NOMO-1 (cell line): Measurements from ENCODE around the gene PCSK6.
"Not testable (repeated sequence)": the region's sequence is repeated elsewhere in the genome, so short reads cannot be mapped to it uniquely, and the experiment has no call there.

Source experiments
- DNase-seq, 2 experiments: peaks; one replicate each; lab custom pipeline; 2025; ENCODE audit not compliant: unreplicated experiment in 2 of 2; lab: John Stamatoyannopoulos, UW

The PCSK6 gene

DNA sequence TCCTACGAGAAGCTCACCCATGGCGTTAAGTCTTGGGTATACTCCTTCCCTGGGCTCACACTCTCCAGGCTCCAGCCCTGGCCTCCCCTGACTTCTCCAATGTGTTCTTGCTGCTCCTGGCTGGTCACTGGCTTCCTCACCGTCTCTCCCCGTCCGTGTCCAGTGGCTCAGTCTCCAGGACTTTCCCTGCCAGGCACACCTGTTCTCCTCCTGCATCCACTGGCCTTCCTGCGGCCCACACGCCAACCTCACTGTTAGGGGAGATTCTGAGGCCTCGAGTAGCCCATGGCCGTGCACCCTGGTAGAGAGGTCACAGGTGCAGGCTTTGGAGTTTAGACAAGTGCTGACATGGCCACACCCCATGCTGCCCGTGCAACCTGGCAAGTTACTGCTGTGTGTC lies 102.5 kb downstream of the PCSK6 start:
- DNase-seq = no peak

DNA sequence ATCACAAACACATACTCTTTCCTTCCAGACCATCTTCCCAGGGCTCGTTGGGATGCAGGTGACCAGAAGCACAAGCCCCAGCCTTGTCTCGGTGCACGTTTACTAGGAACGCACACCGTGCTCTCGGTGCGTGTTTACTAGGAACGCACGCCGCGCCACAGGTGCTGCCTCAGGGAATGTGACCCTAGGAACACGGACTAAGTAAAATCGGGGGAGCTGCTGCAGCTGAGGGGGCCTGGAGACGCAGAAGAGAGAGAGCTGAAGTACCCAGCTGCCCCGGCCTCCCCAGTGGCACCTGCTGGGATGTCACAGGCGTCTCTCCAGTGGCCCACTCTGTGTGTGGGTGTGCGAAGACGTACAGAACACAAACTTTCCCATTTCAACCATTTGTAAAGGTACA lies 103.5 kb downstream of the PCSK6 start:
- DNase-seq = no peak

DNA sequence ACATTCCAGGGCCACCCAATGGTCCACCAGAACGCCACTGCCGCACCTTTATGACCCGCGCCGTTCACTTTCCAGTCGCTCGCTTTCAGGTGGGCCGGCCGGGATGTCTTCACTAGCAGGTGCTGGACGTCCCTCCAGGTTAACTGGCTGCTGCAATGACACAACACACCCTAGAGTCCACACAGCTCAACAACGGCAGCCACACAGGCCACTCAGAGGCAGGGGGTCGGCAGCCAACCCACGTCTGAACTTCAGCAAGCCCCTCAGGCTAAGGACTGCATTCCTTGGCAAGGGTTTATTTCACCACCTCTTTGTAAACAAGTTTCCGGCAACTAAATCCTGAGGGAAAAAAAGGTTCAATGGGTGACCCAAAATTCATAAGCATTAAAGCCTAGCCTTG lies 105.2 kb downstream of the PCSK6 start:
- no peak for DNase-seq

DNA sequence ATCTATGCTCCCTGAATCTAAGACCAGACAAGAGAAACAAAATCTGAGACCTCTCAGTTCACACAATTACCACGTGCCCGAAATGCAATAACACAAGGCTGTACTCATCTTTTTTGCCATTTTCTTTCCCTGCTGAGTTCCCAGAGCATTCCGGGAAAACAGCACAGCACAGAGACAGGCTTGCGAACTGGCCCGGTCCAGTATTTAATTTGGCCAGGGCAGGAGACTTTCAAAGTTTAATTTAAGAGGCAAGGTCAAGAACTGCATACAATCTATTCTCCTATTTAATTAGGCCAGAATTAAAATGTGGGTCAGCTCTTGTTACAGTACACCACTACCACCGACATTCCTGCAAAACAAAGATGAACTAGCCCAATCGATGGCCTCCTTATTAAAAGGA lies 107.0 kb downstream of the PCSK6 start:
- DNase-seq = no peak

DNA sequence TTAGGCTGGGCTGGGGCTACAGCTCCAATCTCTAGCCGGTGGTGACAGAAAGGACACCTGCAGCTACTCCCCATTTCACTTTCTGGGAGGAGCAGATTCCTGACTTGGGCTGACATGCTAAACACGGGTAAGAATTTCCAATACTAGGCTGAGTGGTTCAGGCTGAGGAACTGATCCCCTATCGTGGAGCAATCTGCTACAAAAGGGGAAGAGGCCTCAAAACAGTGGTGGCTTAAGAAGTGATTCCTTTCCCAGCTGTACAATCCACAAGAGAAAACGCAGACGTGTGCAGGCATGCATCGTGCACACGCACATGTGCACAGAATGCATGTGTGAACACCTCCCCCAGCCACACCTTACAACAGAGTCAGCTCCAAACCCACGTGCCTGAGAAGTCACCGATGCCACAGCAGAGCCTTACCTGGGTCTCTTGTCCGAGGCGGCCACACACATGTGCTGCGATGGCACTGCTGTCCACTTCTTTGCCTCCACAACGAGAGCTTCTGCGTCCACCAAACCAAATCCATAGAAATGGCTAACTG lies 107.8 kb downstream of the PCSK6 start:
- peak; percentile 35 to 74 for DNase-seq

DNA sequence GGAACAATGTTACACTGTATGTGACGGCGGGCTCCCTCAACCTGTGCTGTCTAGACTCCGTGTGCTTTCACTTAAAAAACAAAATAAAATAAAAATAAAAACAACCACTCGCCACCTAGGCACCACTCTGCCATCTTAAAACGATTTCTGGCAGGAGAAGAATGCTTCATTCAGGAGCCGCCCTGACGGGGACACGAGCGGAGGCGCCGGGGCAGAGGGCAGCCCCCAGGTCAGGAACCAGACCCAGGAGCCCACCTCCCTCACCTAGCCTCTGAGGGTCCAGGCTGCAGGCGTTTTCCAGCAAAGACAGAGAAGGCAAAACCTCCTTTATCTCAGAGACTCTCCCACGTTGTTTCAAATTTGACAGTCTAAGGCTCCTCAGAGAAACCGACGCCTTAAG lies 109.4 kb downstream of the PCSK6 start:
- DNase-seq = no peak

DNA sequence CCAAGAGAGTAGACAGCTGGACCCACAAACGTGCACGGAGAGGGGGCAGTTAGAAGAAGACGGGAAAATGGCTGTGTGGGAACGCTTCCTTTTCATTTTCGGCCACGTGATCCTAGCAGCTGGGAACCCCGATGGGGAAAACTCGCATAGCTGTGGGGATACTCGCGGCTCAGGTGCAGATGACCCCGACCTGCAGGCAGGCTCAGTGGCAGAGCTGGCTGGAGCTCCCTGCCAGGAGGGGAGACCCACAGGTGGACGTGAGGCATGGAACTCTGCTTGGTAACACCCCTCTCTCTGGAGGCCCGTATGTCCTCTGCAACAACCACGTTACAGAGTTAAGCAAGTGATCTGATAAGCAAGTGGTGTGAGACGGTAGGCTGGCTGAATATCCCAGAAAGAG lies 109.9 kb downstream of the PCSK6 start:
- no peak for DNase-seq

DNA sequence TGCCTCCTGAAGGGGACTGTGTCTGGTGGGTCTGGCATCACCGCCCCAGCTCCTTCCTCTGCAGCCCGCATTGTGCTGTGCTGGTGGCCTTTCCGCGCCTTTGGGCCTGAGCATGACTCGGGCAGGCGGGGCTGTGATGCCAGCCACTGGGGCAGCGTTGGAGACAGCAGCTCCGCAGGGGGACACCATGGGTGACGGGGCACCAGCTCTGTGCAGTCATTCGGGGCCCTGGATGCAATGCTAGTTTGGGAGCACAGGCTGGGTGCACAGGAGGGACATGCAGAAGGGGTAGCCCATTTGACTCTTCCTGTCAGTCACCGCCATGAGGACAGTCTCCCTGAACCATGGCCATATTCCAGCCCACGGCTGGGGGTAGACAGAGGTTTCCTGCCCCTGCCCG lies 110.6 kb downstream of the PCSK6 start:
- no peak for DNase-seq

DNA sequence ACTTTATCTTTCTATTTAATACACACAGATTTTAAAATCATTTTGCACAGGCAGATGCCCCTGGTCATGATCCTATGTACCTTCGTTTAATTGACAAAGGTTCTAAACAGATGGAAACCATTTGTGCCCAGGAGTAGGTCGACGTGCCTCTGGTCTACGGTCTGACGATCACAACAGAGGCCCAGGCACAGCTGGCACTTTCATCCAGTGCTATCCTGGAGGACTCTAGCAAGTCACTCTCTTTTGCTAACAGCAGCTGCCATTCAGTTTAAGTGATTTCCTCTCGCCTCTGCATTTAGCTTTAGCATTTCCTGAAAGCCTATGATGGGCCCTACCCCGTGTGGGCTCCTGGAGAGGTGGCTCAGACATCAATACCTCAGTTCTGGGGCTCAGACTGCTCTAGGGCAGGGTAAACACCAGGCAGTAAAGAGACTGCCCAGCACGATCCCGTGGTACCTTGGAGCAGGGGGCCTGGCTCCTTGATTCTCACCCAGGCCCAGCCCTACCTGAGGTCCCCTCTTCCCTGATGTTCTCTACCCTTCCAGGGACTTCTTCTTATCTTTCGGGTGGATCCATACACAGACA lies 111.2 kb downstream of the PCSK6 start:
- DNase-seq = no peak

DNA sequence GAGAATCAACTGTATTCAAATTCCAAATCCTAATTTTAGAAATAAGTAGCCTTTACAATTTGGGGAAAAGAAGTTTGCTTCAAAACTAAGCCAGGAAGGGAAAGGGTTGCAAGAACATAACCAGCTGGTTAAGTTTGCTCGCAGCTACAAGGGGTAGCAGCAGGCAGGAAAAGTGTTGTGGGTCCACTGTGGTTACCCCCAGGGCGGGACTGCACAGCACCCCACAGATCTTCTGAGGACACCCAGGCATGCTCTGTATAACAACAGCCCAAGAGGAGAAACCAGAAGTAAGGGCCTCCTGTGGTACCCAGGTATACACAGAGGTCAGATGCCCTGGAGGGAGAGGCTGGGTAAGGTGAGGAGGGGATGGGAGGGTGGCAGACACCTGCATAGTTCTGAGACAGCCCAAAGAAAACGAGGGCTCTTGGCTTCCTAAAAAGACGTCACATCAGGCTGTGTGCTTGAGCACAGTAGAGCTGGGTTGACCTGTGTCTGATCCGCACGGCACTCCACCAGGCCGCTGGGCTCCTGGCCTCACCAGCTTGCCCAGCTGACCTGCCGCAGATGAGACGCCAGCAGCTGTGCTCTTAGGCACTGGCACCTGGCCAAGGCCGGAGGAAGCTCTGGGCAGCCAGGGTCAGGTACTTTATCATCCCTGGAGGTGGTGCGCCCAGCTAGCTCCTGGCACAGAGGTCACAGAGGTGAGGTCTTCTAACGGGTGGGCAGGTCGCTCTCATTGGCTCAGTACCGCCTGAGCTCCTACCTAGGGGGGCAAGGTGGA lies 112.7 kb downstream of the PCSK6 start:
- DNase-seq = no peak

DNA sequence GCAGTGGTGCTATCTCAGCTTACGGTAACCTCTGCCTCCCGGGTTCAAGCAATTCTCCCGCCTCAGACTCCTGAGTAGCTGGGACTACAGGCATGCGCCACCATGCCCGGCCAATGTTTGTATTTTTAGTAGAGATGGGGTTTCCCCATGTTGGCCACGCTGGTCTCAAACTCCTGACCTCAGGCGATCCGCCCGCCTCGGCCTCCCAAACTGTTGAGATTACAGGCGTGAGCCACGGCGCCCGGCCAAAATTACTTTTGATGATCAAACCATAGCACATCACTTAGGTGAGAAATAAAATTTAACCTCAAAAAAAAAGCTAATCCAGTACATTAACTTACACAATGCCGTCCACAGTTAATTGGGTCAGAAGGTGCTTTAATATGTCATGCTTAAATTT lies 114.5 kb downstream of the PCSK6 start:
- DNase-seq = not testable (repeated sequence)

DNA sequence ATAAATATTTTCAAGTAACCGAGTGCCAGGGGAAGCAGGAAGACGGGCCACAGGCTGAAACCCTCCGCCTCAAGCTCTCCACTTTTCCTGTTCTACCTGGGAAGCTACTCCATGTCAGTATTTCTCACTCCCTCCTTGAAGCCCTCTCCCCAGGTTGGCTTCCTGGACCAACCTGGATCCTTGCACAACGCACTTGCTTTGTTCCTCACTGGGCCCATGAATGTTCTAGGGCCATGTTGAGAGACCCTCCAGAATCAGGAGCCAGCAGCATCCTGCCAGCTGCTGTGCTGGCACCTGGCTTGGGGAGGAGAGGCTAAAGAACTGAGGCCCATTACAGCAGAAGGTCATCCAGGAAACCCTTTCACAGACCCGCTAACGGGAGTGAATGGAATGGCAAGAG lies 115.2 kb downstream of the PCSK6 start:
- no peak for DNase-seq

DNA sequence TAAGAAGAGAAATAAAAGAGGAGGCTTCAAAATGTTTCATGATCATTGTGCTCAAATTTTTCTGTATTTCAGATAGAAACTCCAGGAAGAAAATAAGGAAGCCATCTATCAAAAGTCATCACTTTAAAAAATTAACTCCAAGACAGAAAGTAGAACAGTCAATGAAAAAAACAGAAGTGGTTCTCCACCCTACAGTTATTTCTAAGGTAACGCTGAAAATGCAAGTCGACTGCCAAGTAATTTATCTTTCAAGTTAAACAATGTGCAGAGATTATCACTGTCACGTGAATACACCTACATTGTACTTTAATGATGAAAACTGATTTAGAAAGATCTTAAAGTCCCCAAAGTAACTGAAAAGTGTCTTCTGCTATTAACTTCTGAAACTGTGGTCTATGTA lies 115.9 kb downstream of the PCSK6 start:
- DNase-seq = peak; percentile 45 to 68

DNA sequence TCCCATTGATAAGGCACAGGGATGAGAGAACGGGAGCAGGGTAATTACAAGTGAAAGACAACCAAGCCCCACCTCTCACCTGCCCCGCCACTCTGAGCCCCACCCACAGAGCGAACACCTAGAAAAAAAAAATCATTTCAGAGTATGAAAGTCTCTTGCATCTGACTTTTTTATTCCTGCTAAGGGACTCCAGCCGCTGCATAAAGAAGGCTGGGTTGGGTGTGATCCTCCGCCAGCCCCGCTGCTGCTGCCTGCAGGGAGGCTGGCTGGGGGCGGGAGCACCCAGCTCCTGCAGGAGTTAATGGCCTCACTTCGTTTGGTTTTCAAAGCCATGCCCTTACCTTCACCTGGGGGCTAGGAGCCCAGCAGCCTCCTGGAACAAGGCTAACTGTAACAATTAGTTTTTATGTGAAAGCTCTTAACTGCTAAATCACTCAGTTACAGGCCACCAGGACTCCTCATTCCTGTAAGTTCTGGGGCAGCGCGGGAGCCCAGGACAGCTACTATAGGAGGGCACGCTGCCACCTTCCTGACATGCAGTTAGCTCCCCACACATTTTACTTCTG lies 116.5 kb downstream of the PCSK6 start:
- DNase-seq = no peak

DNA sequence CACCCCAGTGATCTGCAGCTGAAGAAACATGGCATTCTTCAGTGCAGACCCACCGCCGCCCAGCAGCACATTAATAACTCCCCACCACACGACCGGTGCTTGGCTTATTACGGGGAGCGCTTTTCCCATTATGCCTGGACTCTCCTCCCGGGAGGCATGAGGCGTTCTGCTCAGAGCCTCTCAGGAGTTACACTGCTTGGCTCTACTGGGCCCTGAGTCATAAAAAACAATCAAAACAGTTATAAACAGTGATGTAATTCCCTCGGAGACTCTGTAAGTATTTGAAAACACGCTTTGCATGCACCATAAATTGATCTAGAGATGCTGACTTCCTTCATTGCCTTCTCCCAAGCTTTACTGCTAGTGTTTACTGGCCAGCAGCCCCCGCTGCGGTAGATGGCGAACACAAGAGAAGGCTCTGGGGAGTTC lies 117.3 kb downstream of the PCSK6 start:
- no peak for DNase-seq

DNA sequence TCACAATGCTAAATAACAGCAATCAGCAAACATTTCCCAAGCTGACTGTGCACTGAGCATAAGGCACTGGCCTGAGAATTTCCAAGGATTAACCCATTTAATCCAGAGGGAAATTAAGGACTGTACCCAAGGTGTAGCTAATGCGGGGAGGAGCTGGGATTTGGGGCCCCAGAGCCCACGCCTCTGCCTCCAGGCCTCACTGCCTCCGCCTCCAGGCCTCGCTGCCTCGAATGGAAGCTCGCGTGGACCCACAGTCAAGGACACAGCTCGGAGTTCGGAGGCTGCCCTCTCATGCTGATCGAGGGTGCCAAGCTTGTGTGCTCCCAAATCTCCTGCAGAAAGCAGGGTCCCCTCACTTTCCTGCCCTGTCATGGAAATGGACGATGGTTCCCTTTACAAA lies 118.0 kb downstream of the PCSK6 start:
- DNase-seq = no peak

DNA sequence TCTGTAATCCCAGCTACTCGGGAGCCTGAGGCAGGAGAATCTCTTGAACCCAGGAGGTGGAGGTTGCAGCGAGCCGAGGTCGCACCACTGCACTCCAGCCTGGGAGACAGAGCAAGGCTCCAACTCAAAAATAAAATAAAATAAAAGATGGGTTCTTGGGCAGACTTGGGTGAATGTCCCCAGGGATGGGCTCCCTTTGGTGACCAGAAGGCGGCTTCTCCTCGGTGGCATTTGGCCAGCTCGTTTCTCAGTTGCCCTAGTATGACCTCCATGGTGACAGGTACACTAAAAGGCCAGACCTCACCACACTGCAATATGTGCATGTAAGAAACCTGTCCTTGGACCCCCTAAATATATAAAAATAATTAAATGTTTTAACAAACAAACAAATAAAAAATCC lies 118.4 kb downstream of the PCSK6 start:
- DNase-seq = no peak

DNA sequence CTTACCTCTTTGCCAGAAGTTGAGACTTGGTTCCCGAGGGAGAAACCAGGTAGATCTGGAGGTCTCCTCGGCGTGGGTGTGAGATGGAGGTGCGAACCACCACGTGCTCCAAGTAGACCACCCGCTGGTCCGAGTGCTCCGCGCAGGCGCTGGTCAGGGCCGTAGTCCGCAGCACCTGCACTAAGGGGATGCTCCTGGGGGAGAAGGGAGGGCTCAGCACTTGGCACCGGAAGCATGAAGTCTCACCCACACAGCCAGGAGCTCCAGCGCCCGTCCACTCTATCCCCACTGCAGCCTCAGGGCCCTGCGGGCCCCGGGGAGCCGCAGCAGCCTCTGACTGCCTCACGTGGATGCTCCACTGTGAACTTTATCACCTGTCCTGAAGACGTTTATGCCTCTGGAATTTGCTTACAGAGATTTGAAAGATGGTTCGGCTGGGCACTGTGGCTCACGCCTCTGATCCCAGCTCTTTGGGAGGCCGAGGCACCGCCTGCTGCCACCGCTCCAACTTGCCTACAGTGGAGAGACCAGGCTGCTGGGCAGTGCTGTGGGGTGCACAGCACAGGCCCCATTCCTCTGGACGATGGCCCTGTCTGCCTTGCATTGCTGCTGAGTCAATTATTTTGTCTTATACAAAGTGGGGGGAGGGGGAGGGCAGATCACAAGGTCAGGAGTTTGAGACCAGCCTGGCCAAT lies 119.0 kb downstream of the PCSK6 start:
- no peak for DNase-seq

DNA sequence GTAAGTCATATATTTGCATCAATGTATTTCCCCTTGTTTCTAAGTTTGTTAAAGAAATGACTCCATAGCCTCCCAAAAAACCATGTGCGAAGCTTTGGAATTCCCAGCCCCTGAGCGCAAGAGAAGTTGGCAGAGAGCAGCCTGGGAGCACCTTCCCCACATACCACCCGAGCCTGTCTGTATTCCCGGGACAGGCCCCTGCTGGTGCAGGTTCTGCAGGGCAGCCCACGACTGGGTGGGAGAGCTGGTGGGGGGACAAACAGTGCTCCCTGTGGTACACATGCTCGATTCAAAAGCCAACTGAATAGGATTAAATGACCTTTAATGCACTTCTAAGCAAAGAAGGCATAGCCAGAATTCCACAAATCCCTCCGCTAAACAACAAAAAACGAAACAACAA lies 119.8 kb downstream of the PCSK6 start:
- no peak for DNase-seq

DNA sequence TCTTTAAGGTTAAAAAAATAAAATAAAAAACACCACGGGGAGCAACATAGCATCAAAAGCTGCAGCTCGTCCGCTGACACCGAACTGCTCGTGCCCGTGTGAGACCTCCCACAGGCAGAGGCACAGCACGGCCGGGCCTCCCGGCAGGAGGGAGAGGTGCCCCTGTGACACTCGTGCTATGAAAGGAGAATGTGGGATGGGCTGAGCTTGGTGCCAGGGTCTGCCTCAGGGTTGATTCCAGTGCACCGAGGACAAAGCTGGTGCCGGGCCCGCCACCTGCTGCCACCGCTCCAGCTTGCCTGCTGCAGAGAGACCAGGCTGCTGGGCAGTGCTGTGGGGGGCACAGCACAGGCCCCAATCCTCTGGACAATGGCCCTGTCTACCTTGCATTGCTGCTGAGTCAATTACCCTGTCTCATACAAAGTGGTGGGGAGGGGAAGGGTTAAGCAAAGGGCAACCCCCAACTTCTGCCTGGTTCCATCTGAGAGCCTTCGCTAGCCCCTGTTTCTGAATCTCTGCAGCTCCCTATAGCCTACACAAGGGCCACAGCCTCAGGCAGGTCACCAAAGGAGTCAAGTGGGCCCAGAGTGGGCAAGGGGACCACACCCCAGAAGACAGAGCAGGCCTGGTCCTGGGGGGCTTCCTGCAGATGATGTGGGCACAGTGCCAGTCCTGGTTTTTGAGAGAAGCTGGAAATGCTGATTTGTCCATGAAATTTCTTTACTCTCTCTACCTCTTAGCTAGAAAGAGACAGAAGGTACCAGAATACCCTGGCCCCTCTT lies 120.5 kb downstream of the PCSK6 start:
- DNase-seq = no peak
